Measurements from ENCODE around the gene ZFHX2. TPM values are rescaled to one million over a fixed set of nuclear protein-coding genes. Genes with fewer than 3 reads are reported as not detected.
A peak's percentile ranks its signal among the peaks of the same experiment; 100 is the strongest.

The ZFHX2 gene
- total RNA-seq, 1 experiment from 2014 or later = 0.63 TPM

GRCh38 chr14:23573384-23574015, 21.9 kb upstream of the ZFHX2 start:
- DNase-seq (ENCODE audit: low read depth) = no peak

GRCh38 chr14:23572836-23573235, 21.3 kb upstream of the ZFHX2 start:
- DNase-seq (ENCODE audit: low read depth) = no peak

- no peak for DNase-seq (ENCODE audit: low read depth)
Observed at GRCh38 chr14:23572524-23572828, 20.9 kb upstream of the ZFHX2 start.

GRCh38 chr14:23571701-23572523, 20.3 kb upstream of the ZFHX2 start:
- DNase-seq (ENCODE audit: low read depth) = no peak

- no peak for DNase-seq (ENCODE audit: low read depth)
Observed at GRCh38 chr14:23570806-23571483, 19.4 kb upstream of the ZFHX2 start.

GRCh38 chr14:23569443-23570151, 18.0 kb upstream of the ZFHX2 start:
- peak; percentile 64 for DNase-seq (ENCODE audit: low read depth)

- DNase-seq (ENCODE audit: low read depth) = peak; percentile 52
Observed at GRCh38 chr14:23568600-23569331, 17.2 kb upstream of the ZFHX2 start.

GRCh38 chr14:23568021-23568599, 16.5 kb upstream of the ZFHX2 start:
- no peak for DNase-seq (ENCODE audit: low read depth)

- peak; percentile 86 for DNase-seq (ENCODE audit: low read depth)
Observed at GRCh38 chr14:23567186-23568020, 15.8 kb upstream of the ZFHX2 start, which contains the start of gene AP1G2. TSS of gene AP1G2 (minus strand) at chr14:23567791. CDS start at chr14:23567314, 477 bp downstream.

- DNase-seq (ENCODE audit: low read depth) = no peak
Observed at GRCh38 chr14:23566778-23567185, 15.2 kb upstream of the ZFHX2 start.

GRCh38 chr14:23566112-23566777, 14.7 kb upstream of the ZFHX2 start:
- no peak for DNase-seq (ENCODE audit: low read depth)

GRCh38 chr14:23565626-23566025, 14.1 kb upstream of the ZFHX2 start:
- no peak for DNase-seq (ENCODE audit: low read depth)

DNA sequence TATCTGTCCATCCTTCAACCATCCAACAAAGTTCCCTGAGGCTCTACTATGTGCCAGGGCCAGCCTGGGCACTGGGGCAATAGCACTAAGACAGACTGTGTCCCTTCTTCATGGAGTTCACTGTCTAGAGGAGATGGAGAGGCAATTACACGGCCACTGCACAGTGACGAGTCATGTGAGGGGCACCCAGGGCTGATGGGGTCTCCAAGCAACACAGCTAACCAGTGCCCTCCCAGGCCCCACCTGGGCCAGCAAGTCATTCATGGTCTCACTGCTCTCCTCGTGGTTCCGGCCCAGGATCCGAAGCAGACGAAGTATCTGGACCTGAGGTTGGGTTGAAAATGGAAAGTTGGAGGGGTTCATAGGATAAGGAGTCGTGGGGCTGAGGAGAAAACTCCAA, 13.3 kb upstream of the ZFHX2 start:
- no peak for DNase-seq (ENCODE audit: low read depth)

- no peak for DNase-seq (ENCODE audit: low read depth)
Observed at GRCh38 chr14:23564181-23564812, 12.7 kb upstream of the ZFHX2 start.

GRCh38 chr14:23563473-23564180, 12.1 kb upstream of the ZFHX2 start:
- no peak for DNase-seq (ENCODE audit: low read depth)

- peak; percentile 56 for DNase-seq (ENCODE audit: low read depth)
Observed at GRCh38 chr14:23562822-23563472, 11.4 kb upstream of the ZFHX2 start.
